Panc1 (cell line): ENCODE measurements around the gene TRIM23. TPM values are rescaled to one million over a fixed set of nuclear protein-coding genes. Genes with fewer than 3 reads are reported as not detected.

Experiments used
- ATAC-seq: fragments of 200-7000 bp; cut with Tn5 transposase; 2 replicates; pipeline ENCODE4 v1.9.1; 2020; ENCODE audit warnings: mild to moderate bottlenecking, moderate library complexity
- BruUV-seq: library from RNA; stranded (reverse); fragments of 400-500 nt; replicated peaks from 2 replicates; lab custom pipeline; 2021; lab: Mats Ljungman, UMichigan
- CTCF ChIA-PET: fragments of 300-600 bp; sonication (Branson Sonifier 250); formaldehyde crosslinking; loops from one replicate; lab custom pipeline; 2022; ENCODE audit warnings: antibody characterized with exemption; lab: Charles Lee
- POLR2A ChIA-PET: fragments of 300-600 bp; sonication (Branson Sonifier 250); formaldehyde crosslinking; loops from one replicate; lab custom pipeline; 2022; ENCODE audit warnings: antibody characterized with exemption; lab: Charles Lee
- DNase-seq: peaks from one replicate; pipeline ENCODE4 v3.0.0-alpha.2; 2010; ENCODE audit warnings: low read depth, low spot score
- H3K27ac ChIP-seq: 2 replicates; pipeline ENCODE4 v1.5.1; 2011; ENCODE audit warnings: mild to moderate bottlenecking, low read length, inconsistent platforms
- H3K27me3 ChIP-seq: fragments of 200-500 bp; sonication (Bioruptor generic); 2 replicates; pipeline ENCODE4 v1.6.0; 2014; ENCODE audit warnings: low read length, inconsistent platforms; ENCODE audit not compliant: control insufficient read depth, insufficient read depth
- H3K36me3 ChIP-seq: fragments of 200-500 bp; sonication (Bioruptor generic); 2 replicates; pipeline ENCODE4 v1.5.1; 2014; ENCODE audit warnings: inconsistent platforms, mild to moderate bottlenecking, low read length, moderate library complexity; ENCODE audit not compliant: control insufficient read depth, insufficient read depth
- H3K4me1 ChIP-seq: 2 replicates; pipeline ENCODE4 v1.5.1; 2011; ENCODE audit warnings: inconsistent platforms, mild to moderate bottlenecking, low read length, moderate library complexity; ENCODE audit not compliant: control insufficient read depth, insufficient read depth
- H3K4me3 ChIP-seq, 2 experiments: 2 replicates each; pipeline ENCODE4 v1.5.1; 2011 to 2012; ENCODE audit warnings: low read depth in 2 of 2, low read length in 2 of 2, mild to moderate bottlenecking in 2 of 2, inconsistent platforms in 1 of 2, moderate library complexity in 1 of 2
- H3K9me3 ChIP-seq: fragments of 200-500 bp; sonication (Bioruptor generic); 2 replicates; pipeline ENCODE4 v1.5.1; 2014; ENCODE audit warnings: low read depth, mild to moderate bottlenecking, inconsistent platforms, low read length, moderate library complexity; ENCODE audit not compliant: control insufficient read depth, insufficient read depth
- CTCF ChIP-seq: fragments of 450-650 bp; IDR thresholded peaks from 2 replicates; pipeline ENCODE4 v1.5.1; 2017; ENCODE audit warnings: mild to moderate bottlenecking
- POLR2AphosphoS5 ChIP-seq: IDR thresholded peaks from 2 replicates; pipeline ENCODE4 v1.6.1; 2012; ENCODE audit warnings: mild to moderate bottlenecking, low read depth, low read length, moderate library complexity
- SIN3A ChIP-seq: IDR thresholded peaks from 2 replicates; pipeline ENCODE4 v1.6.1; 2012; ENCODE audit warnings: low read depth, mild to moderate bottlenecking, low read length, moderate library complexity, borderline replicate concordance; ENCODE audit not compliant: insufficient read depth
- TCF7L2 ChIP-seq: IDR thresholded peaks from 2 replicates; pipeline ENCODE4 v1.6.1; 2011; ENCODE audit warnings: mild to moderate bottlenecking, low read depth, low read length, inconsistent platforms
- in situ Hi-C: cut with HindIII; loops from 2 replicates; pipeline ENCODE4 v1.10.0; 2016; ENCODE audit warnings: low sequenced_read_pairs, low pct_unique_long_range_greater_than_20kb
- intact Hi-C: fragments of 100-400 bp; cut with micrococcal nuclease; formaldehyde crosslinking; loops from one replicate; pipeline ENCODE4 v1.10.0; 2022; ENCODE audit not compliant: unreplicated experiment
- total RNA-seq: library from RNA; stranded (reverse); gene quantifications from one replicate; pipeline ENCODE4 v1.2.1, GENCODE V29; 2021; ENCODE audit not compliant: unreplicated experiment
- TF ChIP-seq, protein P1 (sequence below), 2 experiments: IDR thresholded peaks; 2 replicates each; pipeline ENCODE4 v1.6.1; 2011 to 2012; ENCODE audit warnings: low read depth in 2 of 2, control low read depth in 1 of 2, low read length in 1 of 2, mild to moderate bottlenecking in 1 of 2, moderate library complexity in 1 of 2; ENCODE audit not compliant: insufficient read depth in 1 of 2

Gene TRIM23
- total RNA-seq, 1 experiment from 2014 or later, result 12.6 TPM

- in situ Hi-C loops (no loop called here), intact Hi-C loops (no loop called here)
- CTCF ChIA-PET, result no interaction called here
- no peak for TF ChIP-seq TCF7L2
- BruUV-seq, result no TSS peak
- DNase-seq, result no peak
- no peaks in the 10 kb centered on the region for H3K9me3 ChIP-seq
- no peak for ATAC-seq
- H3K4me3 ChIP-seq, result no peak overlapping the region
- H3K27me3 ChIP-seq, result no peaks in the 10 kb centered on the region
- H3K27ac ChIP-seq, result no peak overlapping the region
- POLR2A ChIA-PET, result no interaction called here
- H3K36me3 ChIP-seq, result peaks cover 14% of the 10 kb centered on the region; the same call in 1 of the 2 replicates
- H3K4me1 ChIP-seq, result no peaks in the 10 kb centered on the region
Observed at GRCh38 chr5:65555287-65555686, 68.8 kb downstream of the TRIM23 start.

DNA sequence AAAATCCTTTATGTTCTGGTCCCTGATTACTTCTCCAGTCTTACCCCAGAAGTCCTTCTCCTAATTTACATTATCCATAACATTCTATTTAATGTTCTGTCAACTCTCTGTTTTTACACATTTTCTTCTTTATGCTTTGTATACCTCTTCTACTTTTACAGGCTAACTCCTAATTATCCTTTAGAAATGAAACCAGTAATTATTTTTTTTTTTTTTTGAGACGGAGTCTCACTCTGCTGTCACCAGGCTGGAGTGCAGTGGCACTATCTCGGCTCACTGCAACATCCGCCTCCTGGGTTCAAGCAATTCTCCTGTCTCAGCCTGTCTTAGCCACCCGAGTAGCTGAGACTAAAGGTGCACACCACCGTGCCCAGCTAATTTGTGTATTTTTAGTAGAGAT, 70.2 kb downstream of the TRIM23 start:
- DNase-seq (no peak), ATAC-seq (no peak)
- H3K27ac ChIP-seq, result no peak overlapping the region
- H3K4me1 ChIP-seq, result no peaks in the 10 kb centered on the region
- H3K9me3 ChIP-seq, result no peaks in the 10 kb centered on the region
- TF ChIP-seq SIN3A (no peak), CTCF (no peak), TCF7L2 (no peak), POLR2AphosphoS5 (no peak)
- TF ChIP-seq, protein P1, sequence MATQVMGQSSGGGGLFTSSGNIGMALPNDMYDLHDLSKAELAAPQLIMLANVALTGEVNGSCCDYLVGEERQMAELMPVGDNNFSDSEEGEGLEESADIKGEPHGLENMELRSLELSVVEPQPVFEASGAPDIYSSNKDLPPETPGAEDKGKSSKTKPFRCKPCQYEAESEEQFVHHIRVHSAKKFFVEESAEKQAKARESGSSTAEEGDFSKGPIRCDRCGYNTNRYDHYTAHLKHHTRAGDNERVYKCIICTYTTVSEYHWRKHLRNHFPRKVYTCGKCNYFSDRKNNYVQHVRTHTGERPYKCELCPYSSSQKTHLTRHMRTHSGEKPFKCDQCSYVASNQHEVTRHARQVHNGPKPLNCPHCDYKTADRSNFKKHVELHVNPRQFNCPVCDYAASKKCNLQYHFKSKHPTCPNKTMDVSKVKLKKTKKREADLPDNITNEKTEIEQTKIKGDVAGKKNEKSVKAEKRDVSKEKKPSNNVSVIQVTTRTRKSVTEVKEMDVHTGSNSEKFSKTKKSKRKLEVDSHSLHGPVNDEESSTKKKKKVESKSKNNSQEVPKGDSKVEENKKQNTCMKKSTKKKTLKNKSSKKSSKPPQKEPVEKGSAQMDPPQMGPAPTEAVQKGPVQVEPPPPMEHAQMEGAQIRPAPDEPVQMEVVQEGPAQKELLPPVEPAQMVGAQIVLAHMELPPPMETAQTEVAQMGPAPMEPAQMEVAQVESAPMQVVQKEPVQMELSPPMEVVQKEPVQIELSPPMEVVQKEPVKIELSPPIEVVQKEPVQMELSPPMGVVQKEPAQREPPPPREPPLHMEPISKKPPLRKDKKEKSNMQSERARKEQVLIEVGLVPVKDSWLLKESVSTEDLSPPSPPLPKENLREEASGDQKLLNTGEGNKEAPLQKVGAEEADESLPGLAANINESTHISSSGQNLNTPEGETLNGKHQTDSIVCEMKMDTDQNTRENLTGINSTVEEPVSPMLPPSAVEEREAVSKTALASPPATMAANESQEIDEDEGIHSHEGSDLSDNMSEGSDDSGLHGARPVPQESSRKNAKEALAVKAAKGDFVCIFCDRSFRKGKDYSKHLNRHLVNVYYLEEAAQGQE (IDR thresholded peaks at IDR 0.05; ENCODE audit: insufficient read depth in 1 of 2, low read depth in 2 of 2, low read length in 1 of 2), result no peak
- in situ Hi-C loops, result no loop called here
- H3K36me3 ChIP-seq, result peaks cover 14% of the 10 kb centered on the region; the same call in 1 of the 2 replicates
- BruUV-seq, result no TSS peak
- ChIA-PET CTCF (no interaction called here), POLR2A (no interaction called here)
- no peak overlapping the region for H3K4me3 ChIP-seq
- no peaks in the 10 kb centered on the region for H3K27me3 ChIP-seq
- intact Hi-C loops, result no loop called here

GRCh38 chr5:65548281-65548680, 75.9 kb downstream of the TRIM23 start:
- ChIA-PET CTCF (no interaction called here), POLR2A (no interaction called here)
- intact Hi-C loops (no loop called here), in situ Hi-C loops (no loop called here)
- Histone ChIP-seq H3K4me1 (no peaks in the 10 kb centered on the region), H3K4me3 (no peak overlapping the region), H3K27ac (no peak overlapping the region), H3K27me3 (no peaks in the 10 kb centered on the region), H3K36me3 (peaks cover 4% of the 10 kb centered on the region; the same call in 1 of the 2 replicates), H3K9me3 (no peaks in the 10 kb centered on the region)
- no TSS peak for BruUV-seq
- ATAC-seq (no peak), DNase-seq (no peak)
- TF ChIP-seq CTCF, result no peak
- TF ChIP-seq, protein P1 (IDR thresholded peaks at IDR 0.05; ENCODE audit: insufficient read depth in 1 of 2, low read depth in 2 of 2, low read length in 1 of 2), result no peak
- TF ChIP-seq SIN3A, result no peak
- no peak for TF ChIP-seq TCF7L2
- no peak for TF ChIP-seq POLR2AphosphoS5
